HepG2 (cell line): ENCODE results near the gene ZNF792. TPM values are rescaled to one million over a fixed set of nuclear protein-coding genes. Genes with fewer than 3 reads are reported as not detected.

Experiments
- CENPBD1 ChIP-seq: sonication (generic); formaldehyde crosslinking; IDR thresholded peaks from 2 replicates; pipeline ENCODE4 v1.8.0; 2022; ENCODE audit warnings: missing genetic modification reagents, low read depth, mild to moderate bottlenecking, borderline replicate concordance
- CHD2 ChIP-seq: IDR thresholded peaks from 2 replicates; pipeline ENCODE4 v1.6.1; 2011; ENCODE audit warnings: low read depth, low read length, improper control_type of control experiment
- FIP1L1 ChIP-seq: fragments of 200-400 bp; formaldehyde crosslinking; IDR thresholded peaks from 2 replicates; pipeline ENCODE4 v1.6.1; 2018; ENCODE audit warnings: low read depth, mild to moderate bottlenecking, low read length, moderate library complexity, borderline replicate concordance; ENCODE audit not compliant: insufficient read depth
- GLI4 ChIP-seq: sonication (generic); formaldehyde crosslinking; IDR thresholded peaks from 2 replicates; pipeline ENCODE4 v1.5.1; 2020; ENCODE audit warnings: missing genetic modification reagents, mild to moderate bottlenecking, moderate library complexity, borderline replicate concordance
- KDM2A ChIP-seq: sonication (generic); formaldehyde crosslinking; IDR thresholded peaks from 2 replicates; pipeline ENCODE4 v1.4.0; 2020; ENCODE audit warnings: low read depth, missing genetic modification reagents, borderline replicate concordance
- MTF1 ChIP-seq: sonication (generic); formaldehyde crosslinking; IDR thresholded peaks from 2 replicates; pipeline ENCODE4 v1.5.0; 2020; ENCODE audit warnings: missing genetic modification reagents
- NFKB2 ChIP-seq: sonication (generic); formaldehyde crosslinking; IDR thresholded peaks from 2 replicates; pipeline ENCODE4 v1.4.0; 2020; ENCODE audit warnings: missing genetic modification reagents, borderline replicate concordance
- PRDM10 ChIP-seq: sonication (generic); formaldehyde crosslinking; IDR thresholded peaks from 2 replicates; pipeline ENCODE4 v1.4.0; 2020; ENCODE audit warnings: low read depth, missing genetic modification reagents
- RXRA ChIP-seq: sonication (generic); formaldehyde crosslinking; IDR thresholded peaks from 2 replicates; pipeline ENCODE4 v1.5.1; 2020; ENCODE audit warnings: missing genetic modification reagents
- TAF1 ChIP-seq: sonication (generic); formaldehyde crosslinking; IDR thresholded peaks from 2 replicates; pipeline ENCODE4 v1.4.0; 2020; ENCODE audit warnings: missing genetic modification reagents
- TARDBP ChIP-seq: sonication (generic); formaldehyde crosslinking; IDR thresholded peaks from 2 replicates; pipeline ENCODE4 v1.8.0; 2022; ENCODE audit warnings: mild to moderate bottlenecking, missing genetic modification reagents
- YEATS2 ChIP-seq: sonication (generic); formaldehyde crosslinking; IDR thresholded peaks from 2 replicates; pipeline ENCODE4 v1.4.0; 2020; ENCODE audit warnings: missing genetic modification reagents, borderline replicate concordance
- ZBTB2 ChIP-seq: sonication (generic); formaldehyde crosslinking; IDR thresholded peaks from 2 replicates; pipeline ENCODE4 v1.8.0; 2022; ENCODE audit warnings: low read depth, missing genetic modification reagents
- ZNF292 ChIP-seq: sonication (generic); formaldehyde crosslinking; IDR thresholded peaks from 2 replicates; pipeline ENCODE4 v1.8.1; 2022; ENCODE audit warnings: mild to moderate bottlenecking, low read depth, missing genetic modification reagents, borderline replicate concordance
- ZNF414 ChIP-seq: sonication (generic); formaldehyde crosslinking; IDR thresholded peaks from 2 replicates; pipeline ENCODE4 v1.5.0; 2020; ENCODE audit warnings: missing genetic modification reagents
- ZNF543 ChIP-seq: sonication (generic); formaldehyde crosslinking; IDR thresholded peaks from 2 replicates; pipeline ENCODE4 v1.4.0; 2020; ENCODE audit warnings: mild to moderate bottlenecking, missing genetic modification reagents
- ZNF562 ChIP-seq: sonication (generic); formaldehyde crosslinking; IDR thresholded peaks from 2 replicates; pipeline ENCODE4 v1.8.0; 2022; ENCODE audit warnings: missing genetic modification reagents, borderline replicate concordance
- ZNF709 ChIP-seq: sonication (generic); formaldehyde crosslinking; IDR thresholded peaks from 2 replicates; pipeline ENCODE4 v1.5.0; 2020; ENCODE audit warnings: mild to moderate bottlenecking, missing genetic modification reagents
- polyA plus RNA-seq, 8 experiments: library from polyadenylated mRNA; depleted of rRNA in 3 of 8; stranded (reverse) in 7 of 8; unstranded in 1 of 8; fragments of >200 nt; fragmentation: Illumina TruSeq in 4 of 8; extraction: Trizol in 4 of 8; gene quantifications; 2 replicates each; pipeline versions ENCODE4 v1.2.1 to v1.2.3, GENCODE V29; 2011 to 2016; ENCODE audit warnings: low read depth in 4 of 8, missing spikeins in 1 of 8, mixed read lengths in 1 of 8; ENCODE audit not compliant: insufficient read depth in 1 of 8
- total RNA-seq, 5 experiments: library from RNA; depleted of rRNA; stranded (reverse); fragments of >200 nt; fragmentation: Illumina TruSeq; extraction: Trizol; gene quantifications; 2 replicates each; pipeline ENCODE4 v1.2.3, GENCODE V29; 2016; ENCODE audit warnings: low read depth in 1 of 5
- TF ChIP-seq, protein P1 (sequence below): sonication (generic); formaldehyde crosslinking; IDR thresholded peaks from 2 replicates; pipeline ENCODE4 v1.4.0; 2020; ENCODE audit warnings: missing genetic modification reagents
- TF ChIP-seq, protein P2 (sequence below): sonication (generic); formaldehyde crosslinking; IDR thresholded peaks from 2 replicates; pipeline ENCODE4 v1.5.0; 2020; ENCODE audit warnings: missing genetic modification reagents

Gene ZNF792
- total and polyA plus RNA-seq, 2 of the 13 experiments (the other 11 are each of a cell fraction or from before 2014, with no cell fraction given) = 5.5 to 11.5 TPM

GRCh38 chr19:34999498-35000337 lies 35.7 kb upstream of the ZNF792 start, which contains the start of gene GRAMD1A (continued):
- no peak for TF ChIP-seq FIP1L1
- no peak for TF ChIP-seq CENPBD1 (CRISPR knock-in tag)
- TF ChIP-seq GLI4 (CRISPR knock-in tag) = no peak
- TF ChIP-seq MTF1 (CRISPR knock-in tag) = no peak
- TF ChIP-seq ZNF414 (CRISPR knock-in tag) = no peak
- peak; percentile 70; the same call in 1 of the 2 replicates for TF ChIP-seq TARDBP (CRISPR knock-in tag)
- TF ChIP-seq ZNF543 = peak; percentile 52; the same call in 1 of the 2 replicates
- no peak for TF ChIP-seq ZNF562
- peak; percentile 60 for TF ChIP-seq TAF1 (CRISPR knock-in tag)
- TF ChIP-seq, protein P1, sequence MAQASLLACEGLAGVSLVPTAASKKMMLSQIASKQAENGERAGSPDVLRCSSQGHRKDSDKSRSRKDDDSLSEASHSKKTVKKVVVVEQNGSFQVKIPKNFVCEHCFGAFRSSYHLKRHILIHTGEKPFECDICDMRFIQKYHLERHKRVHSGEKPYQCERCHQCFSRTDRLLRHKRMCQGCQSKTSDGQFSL (CRISPR knock-in tag) = 0 out of 2 replicates have a peak, but pooled peaks have one; percentile 35
- TF ChIP-seq, protein P2, sequence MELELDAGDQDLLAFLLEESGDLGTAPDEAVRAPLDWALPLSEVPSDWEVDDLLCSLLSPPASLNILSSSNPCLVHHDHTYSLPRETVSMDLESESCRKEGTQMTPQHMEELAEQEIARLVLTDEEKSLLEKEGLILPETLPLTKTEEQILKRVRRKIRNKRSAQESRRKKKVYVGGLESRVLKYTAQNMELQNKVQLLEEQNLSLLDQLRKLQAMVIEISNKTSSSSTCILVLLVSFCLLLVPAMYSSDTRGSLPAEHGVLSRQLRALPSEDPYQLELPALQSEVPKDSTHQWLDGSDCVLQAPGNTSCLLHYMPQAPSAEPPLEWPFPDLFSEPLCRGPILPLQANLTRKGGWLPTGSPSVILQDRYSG (CRISPR knock-in tag) = no peak
- TF ChIP-seq NFKB2 = peak; percentile 68; the same call in 1 of the 2 replicates
- 0 out of 2 replicates have a peak, but pooled peaks have one; percentile 41 for TF ChIP-seq KDM2A (CRISPR knock-in tag)
- TF ChIP-seq ZBTB2 = peak; percentile 65; the same call in 1 of the 2 replicates
- TF ChIP-seq RXRA = 0 out of 2 replicates have a peak, but pooled peaks have one; percentile 17
- TF ChIP-seq ZNF292 (CRISPR knock-in tag) = no peak
- TF ChIP-seq PRDM10 = 0 out of 2 replicates have a peak, but pooled peaks have one; percentile 30
- TF ChIP-seq ZNF709 (CRISPR knock-in tag) = 0 out of 2 replicates have a peak, but pooled peaks have one; percentile 36
- no peak for TF ChIP-seq CHD2
- TF ChIP-seq YEATS2 = 0 out of 2 replicates have a peak, but pooled peaks have one; percentile 37
